GM12891 (cell line): Measurements from ENCODE around the gene LASP1.

ENCODE experiments used
- PAX5 ChIP-seq: IDR thresholded peaks from 2 replicates; pipeline ENCODE4 v1.6.1; 2011; ENCODE audit warnings: low read length, moderate library complexity, mild to moderate bottlenecking; ENCODE audit not compliant: insufficient read depth, severe bottlenecking
- POLR2A ChIP-seq: IDR thresholded peaks from 2 replicates; pipeline ENCODE4 v1.6.1; 2011; ENCODE audit warnings: low read depth, low read length, control low read depth
- POLR2AphosphoS5 ChIP-seq: IDR thresholded peaks from 2 replicates; pipeline ENCODE4 v1.6.1; 2011; ENCODE audit warnings: low read depth, low read length, control low read depth
- SPI1 ChIP-seq: IDR thresholded peaks from 2 replicates; pipeline ENCODE4 v1.6.1; 2011; ENCODE audit warnings: low read depth, low read length, control low read depth

GRCh38 chr17:38915639-38915995, 45.8 kb downstream of the LASP1 start:
- TF ChIP-seq SPI1 (no peak), POLR2A (no peak), POLR2AphosphoS5 (no peak), PAX5 (no peak)
